HepG2 (cell line): Measurements from ENCODE around the gene TADA2A. TPM values are rescaled to one million over a fixed set of nuclear protein-coding genes. Genes with fewer than 3 reads are reported as not detected.
A peak's percentile ranks its signal among the peaks of the same experiment; 100 is the strongest.

Experiments used
- ATAC-seq: fragments of 200-7000 bp; cut with Tn5 transposase; 3 replicates; pipeline ENCODE4 v1.9.1; 2020; ENCODE audit warnings: mild to moderate bottlenecking, moderate library complexity
- BruUV-seq: library from RNA; stranded (reverse); fragments of 400-500 nt; replicated peaks from 2 replicates; lab custom pipeline; 2021; lab: Mats Ljungman, UMichigan
- CTCF ChIA-PET: fragments of 300-600 bp; formaldehyde crosslinking; extraction: SDS; loops from one replicate; lab custom pipeline; 2021; ENCODE audit warnings: low total read pairs, inconsistent platforms, low intra/inter-chr PET ratio; lab: Yijun Ruan, JAX
- POLR2A ChIA-PET: fragments of 350-600 bp; sonication (Branson Sonifier 250); formaldehyde crosslinking; loops from one replicate; lab custom pipeline; 2020; ENCODE audit warnings: antibody characterized with exemption, inconsistent platforms; lab: Yijun Ruan, JAX
- DNase-seq: peaks from one replicate; pipeline ENCODE4 v3.0.0-alpha.2; 2015; ENCODE audit warnings: low spot score
- FAIRE-seq: peaks from 3 replicates; lab custom pipeline; 2011; peaks lifted over from hg19 to GRCh38; lab: Jason Lieb, UNC
- H2AFZ ChIP-seq: one replicate; pipeline ENCODE4 v1.6.1; 2011; ENCODE audit warnings: low read length, inconsistent platforms
- H3K27ac ChIP-seq: fragments of 300-600 bp; 3 replicates; pipeline ENCODE4 v1.8.0; 2011; ENCODE audit warnings: mixed run types, mild to moderate bottlenecking, mixed read lengths, low read length, inconsistent platforms; ENCODE audit not compliant: insufficient read depth; ENCODE audit errors: extremely low read length
- H3K27me3 ChIP-seq, 2 experiments: fragments of 200-600 bp in 1 of 2; 2 replicates in 1 of 2; 3 replicates in 1 of 2; pipeline versions ENCODE4 v1.6.0 to v1.8.0; 2011; ENCODE audit warnings: low read length in 2 of 2, mild to moderate bottlenecking in 2 of 2, moderate library complexity in 2 of 2, inconsistent platforms in 1 of 2; ENCODE audit not compliant: insufficient read depth in 2 of 2, control insufficient read depth in 1 of 2
- H3K36me3 ChIP-seq, 2 experiments: fragments of 200-600 bp in 1 of 2; replicated peaks in 1 of 2; 2 replicates in 1 of 2; 3 replicates in 1 of 2; pipeline versions ENCODE4 v1.5.1 to v1.8.0; 2011; ENCODE audit warnings: low read length in 2 of 2, inconsistent platforms in 1 of 2; ENCODE audit not compliant: insufficient read depth in 2 of 2, control insufficient read depth in 1 of 2
- H3K4me1 ChIP-seq: 2 replicates; pipeline ENCODE4 v1.5.1; 2012; ENCODE audit warnings: low read length, inconsistent platforms; ENCODE audit not compliant: insufficient read depth
- H3K4me2 ChIP-seq: 2 replicates; pipeline ENCODE4 v1.6.0; 2011; ENCODE audit warnings: low read depth, low read length, inconsistent platforms
- H3K4me3 ChIP-seq, 3 experiments: fragments of 200-600 bp in 1 of 3; sonication (generic), shearing (Covaris generic) in 1 of 3; replicated peaks in 1 of 3; 2 replicates each; pipeline ENCODE4 v1.5.1; 2011 to 2016; ENCODE audit warnings: low read length in 3 of 3, inconsistent platforms in 2 of 3, low read depth in 2 of 3, mild to moderate bottlenecking in 2 of 3, control low read depth in 1 of 3, mixed read lengths in 1 of 3; ENCODE audit not compliant: insufficient read depth in 1 of 3
- H3K79me2 ChIP-seq: one replicate; pipeline ENCODE4 v1.6.1; 2011; ENCODE audit warnings: low read length, inconsistent platforms; ENCODE audit not compliant: insufficient read depth
- H3K9ac ChIP-seq: 2 replicates; pipeline ENCODE4 v1.6.0; 2011; ENCODE audit warnings: mild to moderate bottlenecking, low read depth, low read length, inconsistent platforms; ENCODE audit not compliant: insufficient read depth
- H3K9me3 ChIP-seq: 2 replicates; pipeline ENCODE4 v1.5.1; 2012; ENCODE audit warnings: mild to moderate bottlenecking, low read length
- H4K20me1 ChIP-seq: 2 replicates; pipeline ENCODE4 v1.6.0; 2011; ENCODE audit warnings: inconsistent platforms, mild to moderate bottlenecking, low read length, moderate library complexity; ENCODE audit not compliant: insufficient read depth
- ARHGAP35 ChIP-seq: sonication (generic); formaldehyde crosslinking; IDR thresholded peaks from 2 replicates; pipeline ENCODE4 v1.9.0; 2022; ENCODE audit warnings: mild to moderate bottlenecking, inconsistent platforms, moderate library complexity, missing genetic modification reagents, borderline replicate concordance
- BRF2 ChIP-seq: sonication (generic); formaldehyde crosslinking; IDR thresholded peaks from 2 replicates; pipeline ENCODE4 v1.8.1; 2022; ENCODE audit warnings: mild to moderate bottlenecking, missing genetic modification reagents
- CEBPB ChIP-seq: IDR thresholded peaks from 2 replicates; pipeline ENCODE4 v1.6.1; 2011; ENCODE audit warnings: low read depth, low read length, improper control_type of control experiment, borderline replicate concordance
- MEF2D ChIP-seq: sonication (generic); formaldehyde crosslinking; IDR thresholded peaks from 2 replicates; pipeline ENCODE4 v1.5.1; 2020; ENCODE audit warnings: mild to moderate bottlenecking, missing genetic modification reagents
- ZNF780A ChIP-seq: sonication (generic); formaldehyde crosslinking; IDR thresholded peaks from 2 replicates; pipeline ENCODE4 v1.8.0; 2022; ENCODE audit warnings: mild to moderate bottlenecking, missing genetic modification reagents, moderate library complexity
- WGBS: methylation state at CpG from one replicate; pipeline ENCODE4 v1.1.6; 2017; ENCODE audit warnings: low lambda C conversion rate; 5-methylcytosine and 5-hydroxymethylcytosine counted together
- in situ Hi-C: cut with HindIII; loops from 2 replicates; pipeline ENCODE4 v1.10.0; 2017; ENCODE audit warnings: low pct_unique_long_range_greater_than_20kb; ENCODE audit not compliant: extremely low pct_ligation_motif_present
- intact Hi-C: fragments of 100-400 bp; cut with micrococcal nuclease; formaldehyde crosslinking; loops from one replicate; pipeline ENCODE4 v1.10.0; 2022; ENCODE audit not compliant: unreplicated experiment
- polyA plus RNA-seq, 8 experiments: library from polyadenylated mRNA; depleted of rRNA in 3 of 8; stranded (reverse) in 7 of 8; unstranded in 1 of 8; fragments of >200 nt; fragmentation: Illumina TruSeq in 4 of 8; extraction: Trizol in 4 of 8; gene quantifications; 2 replicates each; pipeline versions ENCODE4 v1.2.1 to v1.2.3, GENCODE V29; 2011 to 2016; ENCODE audit warnings: low read depth in 4 of 8, missing spikeins in 1 of 8, mixed read lengths in 1 of 8; ENCODE audit not compliant: insufficient read depth in 1 of 8
- total RNA-seq, 5 experiments: library from RNA; depleted of rRNA; stranded (reverse); fragments of >200 nt; fragmentation: Illumina TruSeq; extraction: Trizol; gene quantifications; 2 replicates each; pipeline ENCODE4 v1.2.3, GENCODE V29; 2016; ENCODE audit warnings: low read depth in 1 of 5

Gene TADA2A
- total and polyA plus RNA-seq, 2 of the 13 experiments (the other 11 are each of a cell fraction or from before 2014, with no cell fraction given), result 8.0 to 14.0 TPM

GRCh38 chr17:37359682-37360188 lies 47.0 kb upstream of the TADA2A start (continued):
- TF ChIP-seq BRF2, result no peak
- peak; percentile 59; the same call in 1 of the 2 replicates for TF ChIP-seq ARHGAP35 (CRISPR knock-in tag)
- TF ChIP-seq MEF2D (CRISPR knock-in tag), result peak; percentile 55; the same call in 1 of the 2 replicates

GRCh38 chr17:37360632-37361031 lies 46.1 kb upstream of the TADA2A start:
- H3K79me2 ChIP-seq, result peaks cover 29% of the 10 kb centered on the region
- BruUV-seq, result no TSS peak
- intact Hi-C loops, result no loop called here
- 96% methylated on average over 3 of the region's 3 CpGs for WGBS
- DNase-seq, result no peak
- TF ChIP-seq CEBPB (0 out of 2 replicates have a peak, but pooled peaks have one; percentile 15), ZNF780A (CRISPR knock-in tag) (no peak)
- TF ChIP-seq, all 625 proteins: peak for 1
- Histone ChIP-seq H3K27me3 (no peaks in the 10 kb centered on the region; a peak in 2 of 5 replicates), H3K9ac (no peak overlapping the region), H3K4me2 (no peak overlapping the region), H3K36me3 (no peaks in the 10 kb centered on the region), H3K9me3 (no peaks in the 10 kb centered on the region), H3K27ac (no peak overlapping the region), H3K4me3 (no peak overlapping the region), H3K4me1 (peaks cover 36% of the 10 kb centered on the region), H2AFZ (no peak overlapping the region), H4K20me1 (0 out of 2 replicates have a peak, but pooled peaks cover 9% of the 10 kb centered on the region)
- in situ Hi-C loops, result no loop called here
- FAIRE-seq (no peak), ATAC-seq (no peak)
- POLR2A ChIA-PET, result interaction anchor here (1.7 kb wide), 1 partner anchor 13 kb away, joined by 4 read pairs; no protein-coding TSS in a partner anchor
- CTCF ChIA-PET, result interaction anchor here (0.9 kb wide), 1 partner anchor 13 kb away, joined by 3 read pairs; no protein-coding TSS in a partner anchor
